B cell (primary cell): Measurements from ENCODE around the gene TTC27. TPM values are rescaled to one million over a fixed set of nuclear protein-coding genes. Genes with fewer than 3 reads are reported as not detected.

Source experiments
- ATAC-seq: fragments of 200-7000 bp; cut with Tn5 transposase; one replicate; pipeline ENCODE4 v1.10.0; 2021; ENCODE audit warnings: low read depth, mild to moderate bottlenecking, moderate number of reproducible peaks, moderate library complexity
- CTCF ChIA-PET: fragments of 350-600 bp; sonication (Branson Sonifier 250); formaldehyde crosslinking; loops from one replicate; lab custom pipeline; 2021; ENCODE audit warnings: antibody characterized with exemption, inconsistent platforms; lab: Charles Lee
- POLR2A ChIA-PET: fragments of 350-600 bp; sonication (Branson Sonifier 250); formaldehyde crosslinking; loops from one replicate; lab custom pipeline; 2021; ENCODE audit warnings: antibody characterized with exemption; lab: Charles Lee
- DNase-seq: peaks from one replicate; pipeline ENCODE4 v3.0.0; 2013
- H2AFZ ChIP-seq: 2 replicates; pipeline ENCODE4 v1.6.1; 2012; ENCODE audit warnings: mild to moderate bottlenecking, low read depth, low read length; ENCODE audit not compliant: insufficient read depth, poor library complexity, severe bottlenecking
- H3K27ac ChIP-seq, 2 donors: 1 replicate in 1 of 2; 2 replicates in 1 of 2; pipeline ENCODE4 v1.5.1; 2012 to 2013; ENCODE audit warnings: low read length in 2 of 2, mild to moderate bottlenecking in 2 of 2, moderate library complexity in 1 of 2
- H3K27me3 ChIP-seq, 4 experiments: fragments of 200-600 bp in 1 of 4; sonication (generic) in 1 of 4; replicated peaks in 1 of 4; 1 replicate in 2 of 4; 2 replicates in 2 of 4; pipeline versions ENCODE4 v1.6.1 to v1.7.0; 2013 to 2016; ENCODE audit warnings: low read length in 3 of 4, mild to moderate bottlenecking in 2 of 4, mixed read lengths in 1 of 4, moderate library complexity in 1 of 4; ENCODE audit not compliant: insufficient read depth in 4 of 4, control insufficient read depth in 3 of 4; ENCODE audit errors: control extremely low read depth in 1 of 4
- H3K36me3 ChIP-seq, 2 experiments: replicated peaks in 1 of 2; 1 replicate in 1 of 2; 2 replicates in 1 of 2; pipeline versions ENCODE4 v1.6.1 to v1.7.1; 2013; ENCODE audit warnings: low read length in 1 of 2; ENCODE audit not compliant: insufficient read depth in 2 of 2, control insufficient read depth in 1 of 2; ENCODE audit errors: control extremely low read depth in 1 of 2, extremely low read depth in 1 of 2
- H3K4me1 ChIP-seq, 2 donors: fragments of 200-600 bp in 1 of 2; sonication (generic) in 1 of 2; 1 replicate in 1 of 2; 2 replicates in 1 of 2; pipeline versions ENCODE4 v1.5.1 to v1.6.1; 2013 to 2017; ENCODE audit warnings: low read length in 2 of 2; ENCODE audit not compliant: control insufficient read depth in 2 of 2, insufficient read depth in 2 of 2
- H3K4me2 ChIP-seq: replicated peaks from 2 replicates; pipeline ENCODE3; 2012; ENCODE audit warnings: mild to moderate bottlenecking, low read depth, low read length; ENCODE audit not compliant: poor library complexity, severe bottlenecking
- H3K4me3 ChIP-seq, 5 experiments: fragments of 200-600 bp in 1 of 5; sonication (generic) in 1 of 5; 1 replicate in 3 of 5; 2 replicates in 2 of 5; pipeline versions ENCODE4 v1.5.1 to v1.7.0; 2011 to 2016; ENCODE audit warnings: low read length in 4 of 5, mild to moderate bottlenecking in 4 of 5, low read depth in 2 of 5, control low read depth in 1 of 5, moderate library complexity in 1 of 5; ENCODE audit not compliant: insufficient read depth in 1 of 5; ENCODE audit errors: control extremely low read depth in 1 of 5, extremely low read depth in 1 of 5
- H3K79me2 ChIP-seq: fragments of 200-600 bp; sonication (generic); one replicate; pipeline ENCODE4 v1.6.0; 2016; ENCODE audit warnings: low read length; ENCODE audit not compliant: control insufficient read depth, insufficient read depth
- H3K9ac ChIP-seq: fragments of 200-600 bp; sonication (generic); 2 replicates; pipeline ENCODE4 v1.6.1; 2017; ENCODE audit warnings: mild to moderate bottlenecking, low read length, moderate library complexity
- H3K9me3 ChIP-seq, 3 donors: one replicate each; pipeline versions ENCODE4 v1.6.1 to v1.7.1; 2013; ENCODE audit warnings: low read length in 2 of 3; ENCODE audit not compliant: control insufficient read depth in 2 of 3, insufficient read depth in 1 of 3; ENCODE audit errors: control extremely low read depth in 1 of 3
- H4K20me1 ChIP-seq: 2 replicates; pipeline ENCODE4 v1.6.0; 2012; ENCODE audit warnings: mild to moderate bottlenecking, low read length; ENCODE audit not compliant: insufficient read depth, control insufficient read depth, poor library complexity, severe bottlenecking
- H3K27ac Mint-ChIP-seq: one replicate; pipeline ENCODE4 v1.8.0; 2021; ENCODE audit warnings: mixed read lengths
- H3K27me3 Mint-ChIP-seq: one replicate; pipeline ENCODE4 v1.8.0; 2021; ENCODE audit warnings: mixed read lengths
- H3K4me1 Mint-ChIP-seq: one replicate; pipeline ENCODE4 v1.8.0; 2021; ENCODE audit warnings: mixed read lengths
- H3K4me3 Mint-ChIP-seq: one replicate; pipeline ENCODE4 v1.8.0; 2021; ENCODE audit warnings: mixed read lengths
- H3K9me3 Mint-ChIP-seq: one replicate; pipeline ENCODE4 v1.8.0; 2022; ENCODE audit warnings: mixed read lengths; ENCODE audit not compliant: insufficient read depth
- CTCF ChIP-seq: fragments of 200-600 bp; IDR thresholded peaks from one replicate; pipeline ENCODE4 v1.8.0; 2022; ENCODE audit warnings: antibody characterized with exemption, mild to moderate bottlenecking
- EZH2 ChIP-seq: IDR thresholded peaks from 2 replicates; pipeline ENCODE4 v1.6.1; 2012; ENCODE audit warnings: borderline replicate concordance, low read depth, mild to moderate bottlenecking, moderate library complexity, low read length; ENCODE audit not compliant: insufficient read depth, poor library complexity, severe bottlenecking
- WGBS: methylation state at CpG from one replicate; pipeline ENCODE4 v1.1.5; 2013; ENCODE audit warnings: missing lambda C conversion rate; ENCODE audit not compliant: insufficient coverage; 5-methylcytosine and 5-hydroxymethylcytosine counted together
- intact Hi-C: fragments of 100-400 bp; cut with micrococcal nuclease; formaldehyde crosslinking; loops from one replicate; pipeline ENCODE4 v1.10.0; 2022
- polyA plus RNA-seq: library from polyadenylated mRNA; depleted of rRNA; stranded (reverse); fragments of >200 nt; gene quantifications from 2 replicates; pipeline ENCODE4 v1.2.3, GENCODE V29; 2012
- total RNA-seq, 2 donors: library from RNA; stranded (reverse); fragments of 120-200 nt in 1 of 2; gene quantifications; 1 replicate in 1 of 2; 2 replicates in 1 of 2; pipeline versions ENCODE4 v1.2.3 to v1.2.4, GENCODE V29; 2013 to 2022

Gene TTC27
- total and polyA plus RNA-seq, 2 donors (not counting 1 experiment from before 2014, with no cell fraction given): 22.7 to 28.5 TPM

GRCh38 chr2:32614084-32614483, 13.8 kb upstream of the TTC27 start:
- no peak for DNase-seq
- peaks cover 15 to 52% of the 10 kb centered on the region in 2 experiments for H3K36me3 ChIP-seq
- TF ChIP-seq EZH2 (no peak), CTCF (no peak)
- ATAC-seq: no peak
- no peak overlapping the region for H3K27ac ChIP-seq
- no peaks in the 10 kb centered on the region for H3K4me1 Mint-ChIP-seq
- no peak overlapping the region for H3K4me2 ChIP-seq
- H3K4me3 Mint-ChIP-seq: no peak overlapping the region
- H3K27me3 Mint-ChIP-seq: no peaks in the 10 kb centered on the region
- H3K4me1 ChIP-seq: no peaks in the 10 kb centered on the region
- H3K27me3 ChIP-seq: no peaks in the 10 kb centered on the region
- intact Hi-C loops: no loop called here
- H4K20me1 ChIP-seq: no peaks in the 10 kb centered on the region
- H3K27ac Mint-ChIP-seq: no peak overlapping the region
- ChIA-PET POLR2A (no interaction called here), CTCF (interaction anchor here (2.1 kb wide), 1 partner anchor 10 kb away, joined by 7 read pairs; no protein-coding TSS in a partner anchor)
- H3K79me2 ChIP-seq: no peaks in the 10 kb centered on the region
- H2AFZ ChIP-seq: no peak overlapping the region
- no peak overlapping the region for H3K9ac ChIP-seq
- H3K9me3 Mint-ChIP-seq: no peaks in the 10 kb centered on the region
- 100% methylated on average over 1 of the region's 1 CpG for WGBS
- no peaks in the 10 kb centered on the region for H3K9me3 ChIP-seq
- no peak overlapping the region for H3K4me3 ChIP-seq

- peaks cover 16 to 48% of the 10 kb centered on the region in 2 experiments for H3K36me3 ChIP-seq
- intact Hi-C loops: no loop called here
- H3K9me3 ChIP-seq: no peaks in the 10 kb centered on the region
- TF ChIP-seq EZH2: no peak
- TF ChIP-seq CTCF: no peak
- H4K20me1 ChIP-seq: no peaks in the 10 kb centered on the region
- 100% methylated on average over 4 of the region's 5 CpGs for WGBS
- H3K27ac ChIP-seq: no peak overlapping the region
- Mint-ChIP-seq H3K27me3 (no peaks in the 10 kb centered on the region), H3K27ac (peak overlapping the region; percentile 32), H3K9me3 (no peaks in the 10 kb centered on the region), H3K4me3 (no peak overlapping the region), H3K4me1 (no peaks in the 10 kb centered on the region)
- ATAC-seq (no peak), DNase-seq (no peak)
- no peak overlapping the region for H2AFZ ChIP-seq
- H3K79me2 ChIP-seq: no peaks in the 10 kb centered on the region
- ChIA-PET CTCF (no interaction called here), POLR2A (no interaction called here)
- no peak overlapping the region for H3K4me3 ChIP-seq
- no peak overlapping the region for H3K4me2 ChIP-seq
- no peaks in the 10 kb centered on the region for H3K4me1 ChIP-seq
- no peaks in the 10 kb centered on the region for H3K27me3 ChIP-seq
- no peak overlapping the region for H3K9ac ChIP-seq
Measured at GRCh38 chr2:32617599-32618189, 10.2 kb upstream of the TTC27 start.
